ENCODE results near the gene CD44.

The CD44 gene

DNA sequence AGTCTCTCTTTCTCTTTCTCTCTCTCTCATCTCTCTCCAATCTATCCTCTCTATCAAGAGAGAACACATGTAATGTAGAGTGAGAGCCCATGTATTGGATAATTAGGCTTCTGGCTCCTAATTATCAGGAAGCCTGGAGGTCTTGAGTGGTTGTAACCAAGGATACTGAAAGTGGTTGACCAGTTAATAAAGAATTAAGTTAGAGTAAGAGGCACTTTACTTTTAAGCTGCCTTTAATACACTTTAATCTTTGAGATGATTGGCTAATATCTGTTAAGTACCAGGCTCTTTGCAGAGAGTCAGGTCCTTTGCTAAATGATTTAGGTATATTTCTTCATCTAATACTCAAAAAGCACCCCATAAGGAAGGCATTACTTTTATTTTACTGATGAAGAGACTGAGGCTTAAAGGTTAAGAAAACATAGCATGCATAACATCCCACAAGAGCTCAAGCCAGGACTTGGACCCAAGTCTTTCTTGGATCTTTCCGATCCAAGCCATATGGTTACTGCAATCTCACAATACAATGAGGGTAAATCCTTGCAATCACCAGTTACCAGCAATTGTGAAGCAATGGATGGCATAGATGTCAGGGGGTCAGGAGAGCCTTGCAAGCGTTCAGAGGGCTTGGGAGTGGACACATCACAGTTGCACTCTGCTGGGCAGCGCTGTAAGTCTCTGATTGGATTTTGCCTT is 22.1 kb downstream of the CD44 start:
- DNase-seq: peak in 1 of 3 experiments; percentile 73

GRCh38 chr11:35162745-35163144 is 23.8 kb downstream of the CD44 start:
- DNase-seq: no peak

DNA sequence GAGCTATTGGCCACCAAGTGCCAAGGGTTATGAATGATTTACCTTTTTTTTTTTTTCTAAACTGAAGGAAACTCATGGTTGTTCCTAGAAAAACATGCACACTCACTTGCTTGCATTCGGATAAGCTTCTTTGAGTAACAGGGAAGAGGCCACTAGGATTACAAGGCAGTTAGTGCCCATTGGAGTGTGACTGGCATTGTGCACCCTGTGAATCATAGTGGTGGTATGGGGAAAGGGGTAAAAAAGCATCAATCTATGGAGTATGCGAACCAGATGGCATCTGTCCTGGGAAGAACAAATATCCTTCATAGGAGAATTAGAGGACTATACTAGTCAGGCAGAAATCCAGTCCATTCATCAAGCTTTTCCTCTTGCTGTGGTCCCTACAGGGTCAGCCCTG is 24.2 kb downstream of the CD44 start:
- DNase-seq: no peak

- DNase-seq: no peak
Measured at GRCh38 chr11:35163702-35164496, 24.9 kb downstream of the CD44 start.

DNA sequence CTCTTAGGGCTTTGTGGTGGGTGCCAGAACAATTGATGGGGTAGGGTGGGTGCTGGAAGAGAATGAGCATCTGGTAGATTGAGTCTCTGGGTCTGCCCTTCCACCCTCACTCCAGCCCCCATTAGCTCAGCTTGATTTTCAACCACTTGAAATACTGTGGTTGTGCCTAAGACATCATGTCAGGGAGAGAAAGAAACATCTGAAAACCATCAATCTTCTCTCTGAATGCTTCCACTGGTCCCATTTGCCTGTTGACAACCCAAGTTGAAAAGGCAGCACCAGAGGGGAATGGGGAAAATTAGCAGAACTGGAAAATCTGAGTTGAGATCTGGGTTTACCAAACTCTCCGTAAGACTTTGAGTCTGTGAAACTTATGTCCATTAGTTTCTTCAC is 26.1 kb downstream of the CD44 start:
- DNase-seq: no peak

- DNase-seq: no peak
Measured at GRCh38 chr11:35165423-35166368, 26.7 kb downstream of the CD44 start.

DNA sequence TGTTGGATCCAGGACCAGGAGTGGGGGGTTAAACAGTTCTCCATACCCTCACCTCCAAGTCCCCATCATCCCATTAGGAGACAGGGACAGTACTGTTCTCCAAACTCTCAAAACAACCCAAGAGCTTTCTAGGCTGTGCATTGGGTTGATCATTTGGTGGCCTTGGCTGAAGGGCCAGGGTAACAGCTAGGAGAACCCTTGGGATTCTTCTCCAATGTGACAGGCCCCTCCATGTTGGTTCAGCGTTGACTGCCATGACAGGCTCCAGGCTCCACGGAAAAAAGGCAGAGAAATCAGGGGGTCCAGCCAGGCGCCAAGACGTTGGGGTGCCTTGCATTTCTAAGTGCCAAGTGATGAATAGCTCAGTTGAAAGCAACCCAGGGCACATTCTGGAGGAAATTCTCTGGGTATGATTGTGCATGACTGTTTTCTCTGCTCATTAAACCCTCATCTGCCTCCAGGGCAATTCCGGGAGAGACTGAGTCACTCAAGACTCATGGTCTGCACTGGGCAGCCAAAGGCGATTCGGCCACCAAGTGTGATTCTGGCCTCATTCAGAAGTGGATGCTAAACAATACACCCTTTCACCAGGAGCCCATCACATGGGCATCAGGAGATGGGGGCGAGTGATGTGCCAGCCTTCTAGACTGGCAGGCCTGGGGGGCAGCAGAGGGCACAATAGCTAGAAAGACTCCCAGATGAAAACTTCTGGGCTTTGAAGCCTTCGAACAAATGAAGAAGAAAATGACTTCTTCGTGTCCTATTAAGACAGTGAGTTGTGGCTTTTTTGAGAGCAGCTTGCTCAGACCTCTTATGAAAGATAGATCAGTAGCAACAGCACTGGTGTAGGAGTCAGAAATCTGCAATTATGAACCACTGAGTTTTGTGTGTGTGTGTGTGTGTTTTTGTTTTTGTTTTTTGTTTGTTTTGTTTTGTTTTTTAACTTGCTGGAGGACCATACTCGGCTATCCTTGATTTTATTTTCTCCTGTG is 27.7 kb downstream of the CD44 start:
- no peak for DNase-seq

GRCh38 chr11:35167426-35167954 is 28.5 kb downstream of the CD44 start:
- no peak for DNase-seq

DNA sequence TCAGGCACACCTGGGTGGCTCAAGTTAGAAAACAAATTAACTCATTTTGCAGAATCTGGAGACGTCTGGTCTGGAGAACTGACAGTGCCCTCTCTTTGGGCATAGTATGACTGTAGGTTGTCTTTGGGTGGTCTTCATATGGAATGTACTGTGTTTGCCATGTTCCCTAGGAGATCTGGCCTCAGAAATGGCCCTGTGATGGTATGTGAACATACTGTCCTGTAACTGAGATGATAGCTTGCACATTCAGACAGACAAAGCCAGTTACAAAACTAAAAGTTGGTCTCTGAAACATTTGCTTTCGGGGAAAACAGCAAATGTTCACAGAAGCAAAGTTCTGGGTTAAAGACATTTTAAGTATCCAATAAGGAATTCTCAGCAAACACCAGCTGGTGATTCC is 29.7 kb downstream of the CD44 start:
- DNase-seq: no peak

GRCh38 chr11:35169112-35169511 is 30.1 kb downstream of the CD44 start:
- no peak for DNase-seq

- no peak for DNase-seq
Measured at GRCh38 chr11:35169754-35170153, 30.8 kb downstream of the CD44 start.

DNA sequence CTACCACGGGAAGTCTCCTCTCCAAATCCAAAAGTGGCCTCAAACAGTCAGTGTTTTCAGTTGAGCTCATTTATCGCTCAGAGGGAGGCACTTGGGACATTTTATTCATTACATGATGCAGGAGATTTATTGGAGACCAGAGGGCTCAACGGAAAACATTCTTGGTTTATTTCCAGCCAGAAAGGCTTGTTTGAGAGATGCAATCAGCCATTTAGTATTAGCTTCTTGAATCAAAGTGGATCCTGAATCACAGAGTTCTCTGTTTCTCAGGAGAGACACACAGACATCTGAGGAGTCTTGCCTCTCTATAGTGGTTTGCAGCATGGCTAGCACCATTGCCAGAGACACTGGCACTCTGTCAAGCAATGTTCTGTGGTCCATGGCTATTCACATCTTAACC is 31.5 kb downstream of the CD44 start:
- DNase-seq: no peak

GRCh38 chr11:35171226-35171625 is 32.3 kb downstream of the CD44 start:
- DNase-seq: no peak

GRCh38 chr11:35173011-35173511 is 34.1 kb downstream of the CD44 start:
- no peak for DNase-seq

- peak in 2 of 3 experiments; percentile 11 to 35 for DNase-seq
Measured at GRCh38 chr11:35173616-35174566, 34.9 kb downstream of the CD44 start.

DNA sequence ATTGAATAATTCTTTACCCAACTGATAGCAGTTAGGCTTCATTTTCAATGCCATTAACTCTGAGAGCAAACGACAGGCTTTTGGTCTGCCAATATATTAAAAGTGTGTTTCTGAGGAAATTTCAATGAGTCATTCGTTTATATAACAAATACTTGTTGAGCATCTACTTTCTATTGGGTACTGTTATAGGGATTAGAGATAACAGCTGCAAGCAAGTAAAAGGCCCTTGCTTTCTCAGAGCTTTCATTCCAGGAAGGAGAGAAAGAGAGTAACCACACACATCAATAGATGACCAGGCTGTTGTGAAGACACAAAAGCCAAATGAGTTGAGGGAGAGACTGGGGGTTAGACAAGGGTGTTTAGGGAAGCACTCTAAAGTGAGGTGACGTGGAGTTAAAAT is 35.7 kb downstream of the CD44 start:
- no peak for DNase-seq

DNA sequence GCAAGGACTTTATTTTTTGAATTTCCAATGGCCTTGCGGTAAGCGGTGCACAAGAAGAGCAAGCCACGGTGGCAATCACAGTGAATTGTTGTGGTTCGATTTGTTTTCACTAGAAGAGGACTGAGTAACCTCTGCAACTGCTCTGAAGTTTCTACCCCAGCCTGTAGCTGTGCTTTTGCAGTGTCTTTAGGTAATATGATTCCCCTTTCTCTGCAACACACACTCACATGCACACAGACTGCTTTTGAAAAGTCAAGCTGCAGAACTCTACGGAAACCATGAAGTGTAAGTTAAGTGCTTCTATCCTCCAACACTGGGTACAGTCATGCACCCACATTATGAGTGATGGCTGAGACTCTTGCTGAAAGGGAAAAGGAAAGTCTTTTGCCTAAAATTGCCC is 38.4 kb downstream of the CD44 start:
- DNase-seq: peak in 1 of 3 experiments; percentile 81

DNA sequence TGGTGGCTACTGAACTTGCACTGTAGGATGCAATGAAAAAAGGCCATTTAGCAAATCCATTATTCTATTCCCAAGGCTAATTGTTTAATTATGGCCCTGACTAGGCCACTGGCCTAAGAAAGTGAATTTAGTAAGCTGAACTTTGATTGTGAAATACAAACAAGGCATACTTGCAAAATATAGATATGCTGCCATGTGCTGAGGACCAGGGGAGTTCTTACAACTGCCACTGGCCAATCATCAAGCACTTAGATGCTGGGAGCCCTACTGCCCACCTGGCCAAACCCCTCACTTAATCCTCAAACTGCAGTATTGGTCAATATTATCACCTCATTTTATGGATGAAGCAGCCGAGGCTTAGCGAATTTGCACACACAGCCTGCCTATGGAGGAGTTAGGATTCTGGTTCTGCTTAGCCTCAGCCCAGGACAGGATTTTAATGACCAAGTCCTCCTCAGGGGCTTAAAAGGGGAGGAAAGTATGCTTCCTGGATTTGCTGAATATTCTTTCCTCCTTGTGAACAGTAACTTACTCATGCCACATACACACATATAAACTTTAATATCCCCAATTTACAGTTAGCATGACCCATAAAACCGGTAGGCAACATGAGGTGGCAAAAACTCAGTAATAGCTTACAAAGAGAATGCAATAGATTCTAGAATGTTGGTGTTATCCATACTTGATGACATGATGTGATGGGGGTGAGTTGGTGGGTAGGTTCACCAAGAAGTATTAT is 39.3 kb downstream of the CD44 start:
- no peak for DNase-seq

- peak in 1 of 3 experiments; percentile 14 for DNase-seq
Measured at GRCh38 chr11:35178873-35179272, 39.9 kb downstream of the CD44 start.

Measured in NCI-H1417 (cell line).